Pancreas (tissue), 10 donors: ENCODE measurements around the gene ARL2. TPM values are rescaled to one million over a fixed set of nuclear protein-coding genes. Genes with fewer than 3 reads are reported as not detected.

Experiments
- ATAC-seq, 4 donors: fragments of 200-7000 bp; cut with Tn5 transposase; one replicate each; pipeline versions ENCODE4 v1.8.0 to v1.9.1; 2020; ENCODE audit warnings: mild to moderate bottlenecking in 4 of 4, moderate library complexity in 4 of 4
- DNase-seq, 6 donors: peaks; one replicate each; pipeline ENCODE4 v3.0.0-alpha.2; 2020
- FAIRE-seq: peaks from 2 replicates; lab custom pipeline; 2012; peaks lifted over from hg19 to GRCh38; lab: Jason Lieb, UNC
- H3K27ac ChIP-seq, 4 donors: fragments of 200-600 bp; sonication (generic); 1 replicate in 3 of 4; 2 replicates in 1 of 4; pipeline versions ENCODE4 v1.5.0 to v1.8.0; 2020
- H3K27me3 ChIP-seq, 4 donors: fragments of 200-600 bp; one replicate each; pipeline ENCODE4 v1.8.0; 2021
- H3K36me3 ChIP-seq, 3 donors: fragments of 200-600 bp; sonication (generic) in 1 of 3; one replicate each; pipeline versions ENCODE4 v1.5.0 to v1.8.0; 2020 to 2021
- H3K4me1 ChIP-seq, 3 donors: fragments of 200-600 bp; one replicate each; pipeline ENCODE4 v1.8.0; 2021
- H3K4me3 ChIP-seq, 4 donors: fragments of 200-600 bp; sonication (generic) in 2 of 4; one replicate each; pipeline versions ENCODE4 v1.5.0 to v1.8.0; 2020 to 2021
- H3K9me3 ChIP-seq, 4 donors: fragments of 200-600 bp; one replicate each; pipeline ENCODE4 v1.8.0; 2021
- WGBS, 2 donors: extraction: QIAGEN DNeasy Blood & Tissue Kit; methylation state at CpG; one replicate each; pipeline ENCODE4 v1.1.7; 2013; 5-methylcytosine and 5-hydroxymethylcytosine counted together
- intact Hi-C, 3 donors: fragments of 100-400 bp; cut with DNase I; formaldehyde crosslinking; loops; one replicate each; pipeline versions ENCODE4 v1.11.1 to v1.14.2; 2022
- polyA plus RNA-seq, 2 donors: library from polyadenylated mRNA; stranded (reverse); fragments of 200-250 nt; gene quantifications; one replicate each; pipeline ENCODE4 v1.2.3, GENCODE V29; 2013
- total RNA-seq, 6 donors: library from RNA; stranded (reverse); fragmentation: NEBNext Ultra II Directional in 4 of 6; extraction: Animal tissue kit (Norgen Biotek cat#: 25700) in 4 of 6; gene quantifications; one replicate each; pipeline versions ENCODE4 v1.2.1 to v1.2.4, GENCODE V29; 2021 to 2023
- TF ChIP-seq, protein P1 (sequence below), 4 donors: fragments of 200-600 bp; sonication (generic) in 3 of 4; IDR thresholded peaks; one replicate each; pipeline versions ENCODE4 v1.5.0 to v1.8.0; 2021; ENCODE audit warnings: antibody characterized with exemption in 4 of 4
- donor health status: healthy with polysubstance abuse.
- donor health status: DM: no; HTN: no; CAD: no; lungs with moderate emphysema.
- donor health status: DM: no; HTN: no; CAD: no.
- donor health status: control.
- donor health status: control.
- donor health status: Bipolar disorder and iron deficiency.
- donor health status: DM: yes; HTN: yes; CAD: no.
- donor health status: DM: no; HTN: no; CAD: no.
- donor health status: DM: no; HTN: no; CAD: no.
- donor health status: DM: yes; HTN: yes; CAD: no.

ARL2 gene
- total and polyA plus RNA-seq, 8 donors, result 27.8 to 79.1 (median 36.1) TPM

DNA sequence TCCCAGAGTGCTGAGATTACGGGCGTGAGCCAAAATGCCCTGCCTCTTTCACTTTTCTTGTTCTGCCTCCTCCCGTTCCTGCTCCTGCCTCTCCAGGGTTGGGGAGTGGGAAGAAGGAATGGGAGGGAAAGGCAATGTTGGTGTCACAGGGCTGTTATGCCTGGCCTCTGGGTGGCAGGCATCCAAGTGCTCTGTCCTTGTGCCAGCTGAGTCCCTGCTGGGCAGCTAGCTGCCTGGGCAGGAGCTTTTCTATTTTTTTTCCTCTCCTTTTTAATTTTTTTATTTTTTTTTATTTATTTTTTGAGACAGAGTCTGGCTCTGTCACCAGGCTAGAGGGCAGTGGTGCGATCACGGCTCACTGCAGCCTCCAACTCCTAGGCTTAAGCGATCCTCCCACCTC lies 23.0 kb downstream of the ARL2 start:
- H3K4me3 ChIP-seq, result no peak overlapping the region
- H3K4me1 ChIP-seq, result peaks cover 0 to 15% (median 0%) of the 10 kb centered on the region in 3 donors
- intact Hi-C loops, result no loop called here
- peaks cover 0 to 15% (median 0%) of the 10 kb centered on the region in 3 donors for H3K36me3 ChIP-seq
- H3K27me3 ChIP-seq, result no peaks in the 10 kb centered on the region
- no peaks in the 10 kb centered on the region for H3K9me3 ChIP-seq
- FAIRE-seq (no peak), ATAC-seq (peak in 1 of 4 donors; percentile 11), DNase-seq (peak; percentile 64 to 92 (median 82))
- TF ChIP-seq, protein P1, sequence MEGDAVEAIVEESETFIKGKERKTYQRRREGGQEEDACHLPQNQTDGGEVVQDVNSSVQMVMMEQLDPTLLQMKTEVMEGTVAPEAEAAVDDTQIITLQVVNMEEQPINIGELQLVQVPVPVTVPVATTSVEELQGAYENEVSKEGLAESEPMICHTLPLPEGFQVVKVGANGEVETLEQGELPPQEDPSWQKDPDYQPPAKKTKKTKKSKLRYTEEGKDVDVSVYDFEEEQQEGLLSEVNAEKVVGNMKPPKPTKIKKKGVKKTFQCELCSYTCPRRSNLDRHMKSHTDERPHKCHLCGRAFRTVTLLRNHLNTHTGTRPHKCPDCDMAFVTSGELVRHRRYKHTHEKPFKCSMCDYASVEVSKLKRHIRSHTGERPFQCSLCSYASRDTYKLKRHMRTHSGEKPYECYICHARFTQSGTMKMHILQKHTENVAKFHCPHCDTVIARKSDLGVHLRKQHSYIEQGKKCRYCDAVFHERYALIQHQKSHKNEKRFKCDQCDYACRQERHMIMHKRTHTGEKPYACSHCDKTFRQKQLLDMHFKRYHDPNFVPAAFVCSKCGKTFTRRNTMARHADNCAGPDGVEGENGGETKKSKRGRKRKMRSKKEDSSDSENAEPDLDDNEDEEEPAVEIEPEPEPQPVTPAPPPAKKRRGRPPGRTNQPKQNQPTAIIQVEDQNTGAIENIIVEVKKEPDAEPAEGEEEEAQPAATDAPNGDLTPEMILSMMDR (IDR thresholded peaks at IDR 0.05), result no peak
- H3K27ac ChIP-seq, result peak overlapping the region in 1 of 4 donors; percentile 30
- WGBS, 2 donors, result 35 to 47% methylated on average over 6 of the region's 6 CpGs

DNA sequence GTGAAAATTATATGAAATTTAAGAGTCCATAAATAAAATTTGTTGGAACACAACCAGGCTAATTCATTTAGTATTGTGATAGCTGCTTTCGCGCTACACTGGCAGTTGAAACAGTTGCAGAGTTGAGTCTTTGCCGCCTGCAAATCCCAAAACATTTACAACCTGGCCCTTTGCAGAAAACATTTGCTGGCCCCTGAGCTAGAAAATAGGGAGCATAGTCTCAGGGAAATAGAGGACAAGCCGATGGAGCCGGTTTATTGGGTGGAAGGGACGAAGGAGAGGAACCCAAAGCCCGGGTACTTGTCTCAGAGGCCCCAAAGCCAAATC lies 26.5 kb downstream of the ARL2 start:
- FAIRE-seq (no peak), DNase-seq (no peak)

DNA sequence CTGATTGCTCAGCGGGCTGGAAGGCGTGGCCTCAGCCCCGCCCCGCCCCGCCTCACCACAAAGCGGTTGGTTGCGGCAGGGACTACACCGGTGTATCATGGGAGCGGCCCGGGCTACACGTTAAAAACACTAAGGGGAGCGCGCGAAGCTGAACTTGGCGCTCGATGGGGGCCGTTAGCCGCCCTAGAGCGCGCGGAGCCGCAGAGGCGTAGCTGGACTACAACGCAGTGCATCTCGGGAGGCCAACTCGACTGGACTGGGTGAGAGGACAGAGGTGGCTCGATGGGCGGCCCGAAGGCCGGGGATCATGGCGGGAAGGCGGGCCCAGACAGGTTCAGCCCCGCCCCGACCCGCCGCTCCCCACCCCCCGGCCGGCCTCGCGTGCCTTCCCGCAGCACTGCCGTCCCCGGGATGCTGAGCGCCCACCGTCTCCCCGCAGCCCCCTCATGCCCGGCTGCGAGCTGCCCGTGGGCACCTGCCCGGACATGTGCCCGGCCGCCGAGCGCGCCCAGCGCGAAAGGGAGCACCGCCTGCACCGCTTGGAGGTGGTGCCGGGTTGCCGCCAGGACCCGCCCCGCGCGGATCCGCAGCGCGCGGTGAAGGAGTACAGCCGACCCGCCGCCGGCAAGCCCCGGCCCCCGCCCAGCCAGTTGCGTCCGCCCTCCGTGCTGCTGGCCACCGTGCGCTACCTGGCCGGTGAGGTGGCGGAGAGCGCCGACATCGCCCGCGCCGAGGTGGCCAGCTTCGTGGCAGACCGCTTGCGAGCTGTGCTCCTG lies 27.1 kb downstream of the ARL2 start, which contains the start of gene SAC3D1:
SAC3D1 (plus strand) TSS at position 364 of the 776 bp plus-strand sequence; CDS start at position 447, 83 bp downstream.
- Histone ChIP-seq H3K4me1 (peaks cover 0 to 22% (median 0%) of the 10 kb centered on the region in 3 donors), H3K36me3 (no peaks in the 10 kb centered on the region), H3K9me3 (no peaks in the 10 kb centered on the region), H3K27me3 (no peaks in the 10 kb centered on the region), H3K27ac (peak within 1 kb of the TSS; percentile 83 to 91 (median 88)), H3K4me3 (peak within 1 kb of the TSS; percentile 55 to 88 (median 82))
- TF ChIP-seq, protein P1 (IDR thresholded peaks at IDR 0.05), result no peak
- intact Hi-C loops, result no loop called here
- WGBS, 2 donors, result 0 to 1% methylated on average over 64 to 91 of the region's 91 CpGs
- DNase-seq, result peak; percentile 85 to 95 (median 88)
- peak; percentile 94 to 97 (median 95) for ATAC-seq
- FAIRE-seq, result peak; percentile 13

More for the DNA sequence above, 26.5 kb downstream of the ARL2 start:
- WGBS, 2 donors, result 5 to 6% methylated on average over 7 of the region's 7 CpGs
- H3K4me1 ChIP-seq, result peaks cover 0 to 22% (median 0%) of the 10 kb centered on the region in 3 donors
- peak in 1 of 4 donors; percentile 1 for ATAC-seq
- H3K9me3 ChIP-seq, result no peaks in the 10 kb centered on the region
- peak overlapping the region; percentile 55 to 88 (median 82) for H3K4me3 ChIP-seq
- TF ChIP-seq, protein P1 (IDR thresholded peaks at IDR 0.05), result no peak
- no peaks in the 10 kb centered on the region for H3K27me3 ChIP-seq
- H3K27ac ChIP-seq, result peak overlapping the region; percentile 83 to 91 (median 88)
- intact Hi-C loops, result no loop called here
- peaks cover 0 to 4% (median 0%) of the 10 kb centered on the region in 3 donors for H3K36me3 ChIP-seq

DNA sequence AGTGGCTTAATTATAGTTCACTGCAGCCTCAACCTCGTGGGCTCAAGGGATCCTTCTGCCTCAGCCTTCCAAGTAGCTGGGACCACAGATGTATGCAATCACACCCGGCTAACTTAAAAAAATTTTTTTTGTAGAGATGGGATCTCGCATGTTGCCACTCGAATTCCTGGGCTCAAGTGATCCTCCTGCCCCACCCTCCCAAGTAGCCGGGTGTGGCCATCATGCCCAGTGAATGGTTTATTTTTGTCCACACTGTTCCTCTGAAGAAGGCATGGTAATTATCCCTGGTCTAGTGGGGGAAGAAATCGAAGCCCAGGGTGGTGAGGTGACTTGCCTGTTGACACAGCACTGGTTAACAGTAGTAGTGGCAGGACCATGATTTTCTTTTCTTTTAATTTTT lies 28.9 kb downstream of the ARL2 start:
- no peaks in the 10 kb centered on the region for H3K9me3 ChIP-seq
- TF ChIP-seq, protein P1 (IDR thresholded peaks at IDR 0.05), result no peak
- intact Hi-C loops, result no loop called here
- 89 to 91% methylated on average over 6 of the region's 6 CpGs for WGBS, 2 donors
- no peaks in the 10 kb centered on the region for H3K27me3 ChIP-seq
- DNase-seq (no peak), FAIRE-seq (no peak), ATAC-seq (no peak)
- H3K36me3 ChIP-seq, result no peaks in the 10 kb centered on the region
- no peak overlapping the region for H3K27ac ChIP-seq
- H3K4me3 ChIP-seq, result no peak overlapping the region
- peaks cover 0 to 17% (median 0%) of the 10 kb centered on the region in 3 donors for H3K4me1 ChIP-seq
